Ecto neural progenitor cell (in vitro differentiated cells): ENCODE measurements around the gene MTOR.
"Not testable (repeated sequence)": the region's sequence is repeated elsewhere in the genome, so short reads cannot be mapped to it uniquely, and the experiment has no call there.

Experiments used
- DNase-seq: peaks from one replicate; pipeline ENCODE4 v3.0.0-alpha.2; 2018; ENCODE audit warnings: low spot score

MTOR gene

GRCh38 chr1:11109047-11109760, 153.1 kb downstream of the MTOR start:
- no peak for DNase-seq

- no peak for DNase-seq
Observed at GRCh38 chr1:11107599-11107998, 154.8 kb downstream of the MTOR start.

- no peak for DNase-seq
Observed at GRCh38 chr1:11105586-11105985, 156.8 kb downstream of the MTOR start.

GRCh38 chr1:11101347-11101746, 161.0 kb downstream of the MTOR start:
- DNase-seq = no peak

GRCh38 chr1:11100806-11101205, 161.5 kb downstream of the MTOR start:
- not testable (repeated sequence) for DNase-seq

- DNase-seq = no peak
Observed at GRCh38 chr1:11100149-11100493, 162.2 kb downstream of the MTOR start.

GRCh38 chr1:11099310-11100148, 162.8 kb downstream of the MTOR start, which contains the start of gene EXOSC10:
Gene EXOSC10 (minus strand): TSS chr1:11099869. CDS start chr1:11099831, 38 bp downstream.
- peak; percentile 96 for DNase-seq

- DNase-seq = no peak
Observed at GRCh38 chr1:11098931-11099309, 163.4 kb downstream of the MTOR start.

GRCh38 chr1:11083784-11084183, 178.6 kb downstream of the MTOR start:
- DNase-seq = not testable (repeated sequence)

GRCh38 chr1:11080931-11081330, 181.4 kb downstream of the MTOR start:
- DNase-seq = no peak

- no peak for DNase-seq
Observed at GRCh38 chr1:11078631-11079030, 183.7 kb downstream of the MTOR start.

- DNase-seq = not testable (repeated sequence)
Observed at GRCh38 chr1:11073398-11073797, 189.0 kb downstream of the MTOR start.

GRCh38 chr1:11072216-11072917, 190.0 kb downstream of the MTOR start:
- DNase-seq = no peak

GRCh38 chr1:11071463-11072215, 190.7 kb downstream of the MTOR start:
- DNase-seq = no peak

- DNase-seq = no peak
Observed at GRCh38 chr1:11070876-11071275, 191.5 kb downstream of the MTOR start.

GRCh38 chr1:11068600-11069473, 193.5 kb downstream of the MTOR start:
- no peak for DNase-seq

- DNase-seq = no peak
Observed at GRCh38 chr1:11067716-11068599, 194.4 kb downstream of the MTOR start.

GRCh38 chr1:11065796-11066195, 196.6 kb downstream of the MTOR start:
- no peak for DNase-seq

- no peak for DNase-seq
Observed at GRCh38 chr1:11064942-11065341, 197.4 kb downstream of the MTOR start.

- DNase-seq = not testable (repeated sequence)
Observed at GRCh38 chr1:11063937-11064537, 198.3 kb downstream of the MTOR start.
